ENCODE results near the gene LSR. TPM values are rescaled to one million over a fixed set of nuclear protein-coding genes. Genes with fewer than 3 reads are reported as not detected.
"Not testable (repeated sequence)": the region's sequence is repeated elsewhere in the genome, so short reads cannot be mapped to it uniquely, and the experiment has no call there.

The LSR gene
- total RNA-seq, 2 donors from 2014 or later: 252 TPM

- no peak for DNase-seq
- H3K27me3 ChIP-seq: no peaks in the 10 kb centered on the region
- H3K4me1 ChIP-seq: peaks cover 6% of the 10 kb centered on the region
- H3K27ac ChIP-seq: no peak overlapping the region
- H3K4me3 ChIP-seq: no peak overlapping the region
- intact Hi-C loops (cut with DNase I): no loop called here
- no peaks in the 10 kb centered on the region for H3K36me3 ChIP-seq
- TF ChIP-seq, protein P1, sequence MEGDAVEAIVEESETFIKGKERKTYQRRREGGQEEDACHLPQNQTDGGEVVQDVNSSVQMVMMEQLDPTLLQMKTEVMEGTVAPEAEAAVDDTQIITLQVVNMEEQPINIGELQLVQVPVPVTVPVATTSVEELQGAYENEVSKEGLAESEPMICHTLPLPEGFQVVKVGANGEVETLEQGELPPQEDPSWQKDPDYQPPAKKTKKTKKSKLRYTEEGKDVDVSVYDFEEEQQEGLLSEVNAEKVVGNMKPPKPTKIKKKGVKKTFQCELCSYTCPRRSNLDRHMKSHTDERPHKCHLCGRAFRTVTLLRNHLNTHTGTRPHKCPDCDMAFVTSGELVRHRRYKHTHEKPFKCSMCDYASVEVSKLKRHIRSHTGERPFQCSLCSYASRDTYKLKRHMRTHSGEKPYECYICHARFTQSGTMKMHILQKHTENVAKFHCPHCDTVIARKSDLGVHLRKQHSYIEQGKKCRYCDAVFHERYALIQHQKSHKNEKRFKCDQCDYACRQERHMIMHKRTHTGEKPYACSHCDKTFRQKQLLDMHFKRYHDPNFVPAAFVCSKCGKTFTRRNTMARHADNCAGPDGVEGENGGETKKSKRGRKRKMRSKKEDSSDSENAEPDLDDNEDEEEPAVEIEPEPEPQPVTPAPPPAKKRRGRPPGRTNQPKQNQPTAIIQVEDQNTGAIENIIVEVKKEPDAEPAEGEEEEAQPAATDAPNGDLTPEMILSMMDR (IDR thresholded peaks at IDR 0.05): no peak
- H3K9ac ChIP-seq (ENCODE audit: low read depth in 2 of 2, low read length in 2 of 2): no peak overlapping the region
- H3K9me3 ChIP-seq: no peaks in the 10 kb centered on the region
These were observed 32.6 kb upstream of the LSR start for GRCh38 chr19:35216016-35216832.

DNA sequence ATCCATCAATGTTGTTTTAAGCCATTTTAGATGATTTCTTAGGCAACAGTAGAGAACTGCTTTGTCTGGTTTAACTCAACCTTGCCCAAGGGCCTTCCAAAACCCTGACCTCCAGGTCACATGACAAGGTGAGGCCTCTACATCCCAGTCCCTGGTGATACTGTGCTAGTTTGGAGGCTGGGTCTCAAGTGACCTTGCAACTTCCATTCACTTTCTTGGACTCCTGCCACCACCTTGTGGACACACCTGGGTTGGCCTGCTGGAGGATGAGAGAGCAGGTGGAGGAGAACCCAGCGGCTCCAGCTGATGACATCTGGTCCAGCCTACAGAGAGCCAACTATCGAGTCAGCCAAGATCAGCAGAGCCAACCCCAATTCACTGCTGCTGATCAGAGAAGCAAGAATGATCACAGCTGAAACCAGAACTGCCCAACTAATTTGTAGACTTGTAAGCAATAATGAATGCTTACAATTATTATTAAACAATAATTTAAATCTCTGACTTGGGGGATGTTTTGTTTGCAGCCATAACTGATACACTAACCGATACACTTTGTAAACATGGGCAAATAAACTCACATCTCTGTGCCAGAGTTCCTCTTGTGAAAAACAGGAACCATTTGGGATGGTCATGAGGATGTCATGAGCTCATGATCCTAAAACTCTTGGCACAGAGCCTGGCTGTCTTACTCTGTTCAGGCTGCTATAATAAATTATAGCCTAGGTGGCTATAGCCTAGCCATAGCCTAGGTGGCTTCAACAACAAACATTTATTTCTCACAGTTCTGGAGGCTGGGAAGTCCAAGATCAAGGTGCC, 31.8 kb upstream of the LSR start:
- no peak overlapping the region for H3K9ac ChIP-seq (ENCODE audit: low read depth in 2 of 2, low read length in 2 of 2)
- H3K4me1 ChIP-seq: peaks cover 6% of the 10 kb centered on the region
- H3K9me3 ChIP-seq: no peaks in the 10 kb centered on the region
- no peaks in the 10 kb centered on the region for H3K36me3 ChIP-seq
- H3K4me3 ChIP-seq: no peak overlapping the region
- H3K27ac ChIP-seq: no peak overlapping the region
- intact Hi-C loops (cut with DNase I): no loop called here
- TF ChIP-seq, protein P1 (IDR thresholded peaks at IDR 0.05): no peak
- DNase-seq: peak; percentile 47
- H3K27me3 ChIP-seq: no peaks in the 10 kb centered on the region

DNA sequence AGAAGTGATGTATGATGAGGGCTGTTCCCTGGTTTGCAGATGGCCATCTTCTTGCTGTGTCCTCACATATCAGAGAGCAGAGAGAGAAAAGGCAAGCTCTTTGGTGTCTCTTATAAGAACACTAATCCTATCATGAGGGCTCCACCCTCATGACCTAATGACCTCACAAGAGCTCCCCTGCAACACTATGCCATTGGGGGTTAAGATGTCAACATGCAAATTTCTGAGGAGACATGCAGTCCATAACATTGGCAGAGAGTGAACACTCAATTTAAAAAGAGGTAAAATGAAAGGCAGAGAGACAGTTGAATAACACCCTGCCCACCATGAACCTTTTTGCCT, 31.2 kb upstream of the LSR start:
- Histone ChIP-seq H3K4me1 (peaks cover 6% of the 10 kb centered on the region), H3K27me3 (no peaks in the 10 kb centered on the region), H3K9ac (ENCODE audit: low read depth in 2 of 2, low read length in 2 of 2) (no peak overlapping the region), H3K9me3 (no peaks in the 10 kb centered on the region), H3K4me3 (no peak overlapping the region), H3K27ac (no peak overlapping the region), H3K36me3 (no peaks in the 10 kb centered on the region)
- TF ChIP-seq, protein P1 (IDR thresholded peaks at IDR 0.05): no peak
- no peak for DNase-seq
- intact Hi-C loops (cut with DNase I): no loop called here

DNA sequence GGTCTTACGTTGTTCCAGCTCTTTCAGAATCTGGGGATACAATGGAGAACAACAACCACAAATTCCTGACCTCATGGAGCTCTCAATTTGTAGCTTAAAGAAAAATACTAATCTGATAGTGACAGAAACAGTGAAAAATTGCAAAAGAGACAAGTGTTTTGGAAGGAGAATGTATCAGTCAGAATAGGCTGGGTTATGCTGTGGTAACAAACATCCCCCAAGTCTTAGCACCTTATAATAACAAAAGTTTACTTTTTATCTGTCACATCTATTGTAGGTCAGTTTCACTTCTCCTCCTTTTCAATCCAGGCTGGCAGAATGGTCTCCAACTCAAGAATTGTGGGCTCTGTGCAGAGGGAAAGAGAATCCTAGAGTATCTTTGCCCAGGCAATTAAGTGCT, 29.8 kb upstream of the LSR start:
- H3K4me3 ChIP-seq: no peak overlapping the region
- H3K9me3 ChIP-seq: no peaks in the 10 kb centered on the region
- intact Hi-C loops (cut with DNase I): no loop called here
- no peaks in the 10 kb centered on the region for H3K4me1 ChIP-seq
- no peaks in the 10 kb centered on the region for H3K27me3 ChIP-seq
- no peak overlapping the region for H3K9ac ChIP-seq (ENCODE audit: low read depth in 2 of 2, low read length in 2 of 2)
- H3K27ac ChIP-seq: no peak overlapping the region
- H3K36me3 ChIP-seq: no peaks in the 10 kb centered on the region
- no peak for DNase-seq
- TF ChIP-seq, protein P1 (IDR thresholded peaks at IDR 0.05): no peak

DNA sequence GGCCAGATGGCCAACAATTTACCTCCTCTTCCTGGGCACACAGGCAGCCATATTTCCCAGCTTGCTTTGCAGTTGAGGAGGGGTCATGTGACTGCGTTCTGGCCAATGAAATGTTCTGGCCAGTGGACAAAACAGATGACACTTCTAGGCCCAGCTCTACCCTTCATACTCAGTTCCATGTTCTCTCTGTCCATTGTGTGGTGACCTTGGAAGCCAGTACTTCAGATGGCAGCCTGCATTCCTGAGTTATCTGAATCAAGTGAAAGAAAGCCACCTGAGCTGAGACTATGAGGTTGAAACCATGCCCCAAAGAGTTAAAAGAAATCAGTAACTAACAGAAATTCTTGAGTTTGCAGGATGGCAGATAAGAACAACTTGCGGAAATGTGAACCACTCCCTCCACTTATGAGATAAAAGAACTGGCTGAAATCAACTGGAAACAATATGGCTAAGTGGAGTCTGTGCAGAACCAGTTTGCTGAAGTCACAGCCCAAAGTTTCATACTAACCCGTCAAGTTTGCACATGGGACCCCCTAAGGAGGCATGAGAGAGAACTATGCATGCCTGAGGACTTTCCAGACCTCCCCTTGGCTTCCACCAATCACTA, 28.4 kb upstream of the LSR start:
- no peak for DNase-seq
- intact Hi-C loops (cut with DNase I): loop anchor here (10.0 kb wide), 1 partner anchor 156 kb away; no protein-coding TSS in a partner anchor
- TF ChIP-seq, protein P1 (IDR thresholded peaks at IDR 0.05): no peak
- Histone ChIP-seq H3K9me3 (no peaks in the 10 kb centered on the region), H3K4me1 (no peaks in the 10 kb centered on the region), H3K27ac (no peak overlapping the region), H3K36me3 (no peaks in the 10 kb centered on the region), H3K9ac (ENCODE audit: low read depth in 2 of 2, low read length in 2 of 2) (no peak overlapping the region), H3K27me3 (no peaks in the 10 kb centered on the region), H3K4me3 (no peak overlapping the region)

DNA sequence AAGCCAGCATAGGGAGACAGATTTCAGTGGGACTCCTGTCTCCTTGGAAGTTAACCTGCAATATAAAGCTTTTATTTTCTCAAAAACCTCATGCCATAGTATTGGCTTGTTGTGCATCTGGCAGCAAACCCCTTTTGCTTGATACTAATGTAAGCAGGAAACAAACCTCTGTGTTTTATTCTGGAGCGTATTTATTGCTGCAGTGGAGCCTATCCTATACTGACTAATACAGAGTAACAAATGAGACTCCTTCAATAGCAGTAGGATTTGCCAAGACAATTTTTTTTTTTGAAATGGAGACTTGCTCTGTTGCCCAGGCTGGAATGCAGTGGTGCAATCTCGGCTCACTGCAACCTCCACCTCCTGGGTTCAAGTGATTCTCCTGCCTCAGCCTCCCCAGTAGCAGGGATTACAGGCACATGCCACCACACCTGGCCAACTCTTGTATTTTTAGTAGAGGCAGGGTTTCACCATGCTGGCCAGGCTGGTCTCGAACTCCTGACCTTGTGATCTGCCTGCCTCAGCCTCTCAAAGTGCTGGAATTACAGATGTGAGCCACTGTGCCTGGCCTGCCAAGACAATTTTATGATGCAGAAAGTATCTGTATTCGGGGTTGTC, 27.7 kb upstream of the LSR start:
- intact Hi-C loops (cut with DNase I): loop anchor here (10.0 kb wide), 1 partner anchor 156 kb away; no protein-coding TSS in a partner anchor
- H3K9me3 ChIP-seq; DNase-seq; H3K27ac ChIP-seq; H3K4me3 ChIP-seq; H3K36me3 ChIP-seq; H3K9ac ChIP-seq (ENCODE audit: low read depth in 2 of 2, low read length in 2 of 2); H3K4me1 ChIP-seq; H3K27me3 ChIP-seq: not testable (repeated sequence)

Measured in colonic mucosa (tissue), 4 donors.